Sigmoid colon (tissue), 7 donors: ENCODE data around the gene SPI1. TPM values are rescaled to one million over a fixed set of nuclear protein-coding genes. Genes with fewer than 3 reads are reported as not detected.
A peak's percentile ranks its signal among the peaks of the same experiment; 100 is the strongest.

ENCODE experiments used
- DNase-seq: peaks from one replicate; pipeline ENCODE4 v3.0.0-alpha.2; 2019
- H3K27ac ChIP-seq, 4 donors: fragments of 200-600 bp; sonication (generic); one replicate each; pipeline ENCODE4 v1.5.1; 2016 to 2019; ENCODE audit warnings: mild to moderate bottlenecking in 1 of 4
- H3K27me3 ChIP-seq, 3 donors: fragments of 200-600 bp; sonication (generic); one replicate each; pipeline ENCODE4 v1.5.1; 2019; ENCODE audit warnings: mild to moderate bottlenecking in 1 of 3
- H3K36me3 ChIP-seq, 4 donors: fragments of 200-600 bp; sonication (generic); one replicate each; pipeline ENCODE4 v1.5.1; 2016 to 2019
- H3K4me1 ChIP-seq, 4 donors: fragments of 200-600 bp; sonication (generic); one replicate each; pipeline ENCODE4 v1.5.1; 2017 to 2019
- H3K4me3 ChIP-seq, 4 donors: fragments of 200-600 bp; sonication (generic); one replicate each; pipeline ENCODE4 v1.5.1; 2017 to 2019; ENCODE audit warnings: mild to moderate bottlenecking in 2 of 4, moderate library complexity in 1 of 4
- H3K9me3 ChIP-seq, 4 donors: fragments of 200-600 bp in 3 of 4; sonication (generic) in 3 of 4; one replicate each; pipeline versions ENCODE4 v1.5.1 to v1.6.1; 2013 to 2019
- CTCF ChIP-seq, 4 experiments: fragments of 450-650 bp in 3 of 4; fragments of 200-600 bp in 1 of 4; IDR thresholded peaks; one replicate each; pipeline ENCODE4 v1.5.1; 2016 to 2019; ENCODE audit warnings: antibody characterized with exemption in 4 of 4, mild to moderate bottlenecking in 3 of 4, moderate library complexity in 2 of 4
- EP300 ChIP-seq, 4 donors: sonication (generic); formaldehyde crosslinking; IDR thresholded peaks; one replicate each; pipeline ENCODE4 v1.6.1; 2017; ENCODE audit warnings: antibody characterized with exemption in 4 of 4
- POLR2A ChIP-seq, 2 donors: fragments of 450-650 bp; IDR thresholded peaks; one replicate each; pipeline ENCODE4 v1.6.1; 2016; ENCODE audit warnings: antibody characterized with exemption in 2 of 2, mild to moderate bottlenecking in 2 of 2, moderate library complexity in 2 of 2
- POLR2AphosphoS5 ChIP-seq, 4 donors: sonication (generic); formaldehyde crosslinking; IDR thresholded peaks; one replicate each; pipeline ENCODE4 v1.6.1; 2017; ENCODE audit warnings: antibody characterized with exemption in 4 of 4
- WGBS, 2 donors: extraction: QIAGEN DNeasy Blood & Tissue Kit; methylation state at CpG; one replicate each; pipeline ENCODE4 v1.1.7; 2013; 5-methylcytosine and 5-hydroxymethylcytosine counted together
- intact Hi-C: fragments of 100-400 bp; cut with DNase I; formaldehyde crosslinking; loops from one replicate; pipeline ENCODE4 v1.15.1; 2023
- polyA plus RNA-seq, 3 donors: library from polyadenylated mRNA; stranded (reverse); fragments of 200-250 nt; gene quantifications; one replicate each; pipeline ENCODE4 v1.2.3, GENCODE V29; 2013
- total RNA-seq, 4 donors: library from RNA; depleted of rRNA; stranded (reverse); fragments of >200 nt; gene quantifications; one replicate each; pipeline ENCODE4 v1.1.0, GENCODE V29; 2016
- donor health status: healthy with polysubstance abuse.
- donor health status: Bipolar disorder and iron deficiency.
- donor health status: healthy.

SPI1 gene
- total and polyA plus RNA-seq, 7 donors, result 10.5 to 29.8 (median 19.7) TPM

DNA sequence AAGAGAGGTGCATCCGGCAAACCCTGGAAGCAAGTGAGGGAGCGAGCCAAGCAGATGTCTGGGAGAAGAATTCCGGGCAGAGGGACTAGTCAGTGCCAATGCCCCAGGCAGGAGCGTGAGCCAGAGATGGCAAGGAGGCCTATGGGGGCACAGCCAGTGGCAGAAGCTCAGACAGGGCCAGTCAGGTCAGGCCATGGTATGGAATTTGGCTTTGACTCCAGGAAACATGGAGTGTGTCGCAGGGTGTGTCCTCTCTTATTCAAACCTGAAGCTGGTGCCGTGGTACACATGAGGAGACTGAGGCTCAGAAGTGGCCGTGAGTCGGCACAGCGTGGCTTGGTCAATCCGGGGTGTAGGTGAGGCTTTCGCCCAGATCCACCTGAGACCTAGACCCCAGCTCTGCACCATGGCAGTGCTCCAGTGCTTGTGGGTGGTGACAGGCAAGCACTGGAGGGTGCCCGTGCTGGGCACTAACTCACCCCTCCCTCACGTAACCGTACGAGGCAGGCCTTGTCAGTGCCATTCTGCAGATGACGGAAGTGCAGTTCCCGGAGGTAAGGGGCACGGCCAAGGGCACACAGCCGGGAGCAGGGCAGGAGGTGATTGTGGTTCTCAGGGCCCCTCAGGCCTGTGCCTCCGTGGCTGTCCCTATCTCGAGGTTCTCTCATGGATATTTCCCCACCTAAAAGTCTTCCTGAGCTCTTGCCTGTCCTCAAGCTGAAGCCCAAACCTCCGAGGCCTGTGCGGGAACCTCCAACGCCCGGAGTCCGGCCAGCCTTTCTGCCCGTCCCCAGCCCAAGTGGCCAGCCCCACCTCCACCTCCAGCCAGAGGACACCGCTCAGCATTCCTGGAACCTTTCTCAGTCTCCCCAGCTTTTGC, 10.6 kb upstream of the SPI1 start:
- no peaks in the 10 kb centered on the region for H3K4me1 ChIP-seq
- no peaks in the 10 kb centered on the region for H3K36me3 ChIP-seq
- peak overlapping the region in 1 of 4 donors; percentile 20 for H3K27ac ChIP-seq
- no peaks in the 10 kb centered on the region for H3K27me3 ChIP-seq
- no peak for TF ChIP-seq EP300 (IDR thresholded peaks at IDR 0.05)
- TF ChIP-seq POLR2AphosphoS5 (IDR thresholded peaks at IDR 0.05), result no peak
- no peak for TF ChIP-seq CTCF (IDR thresholded peaks at IDR 0.05)
- TF ChIP-seq POLR2A (IDR thresholded peaks at IDR 0.05), result no peak
- no peak overlapping the region for H3K4me3 ChIP-seq
- no peaks in the 10 kb centered on the region for H3K9me3 ChIP-seq
- intact Hi-C loops, result no loop called here
- 87 to 92% methylated on average over 28 of the region's 28 CpGs for WGBS, 2 donors
- no peak for DNase-seq

GRCh38 chr11:47387944-47388696, 9.8 kb upstream of the SPI1 start:
- Histone ChIP-seq H3K27ac (peak overlapping the region in 1 of 4 donors; percentile 17), H3K4me1 (no peaks in the 10 kb centered on the region), H3K9me3 (no peaks in the 10 kb centered on the region), H3K36me3 (no peaks in the 10 kb centered on the region), H3K27me3 (no peaks in the 10 kb centered on the region), H3K4me3 (no peak overlapping the region)
- intact Hi-C loops, result no loop called here
- DNase-seq, result no peak
- TF ChIP-seq EP300 (IDR thresholded peaks at IDR 0.05) (no peak), POLR2AphosphoS5 (IDR thresholded peaks at IDR 0.05) (no peak), CTCF (IDR thresholded peaks at IDR 0.05) (no peak), POLR2A (IDR thresholded peaks at IDR 0.05) (no peak)
- 73 to 79% methylated on average over 13 of the region's 13 CpGs for WGBS, 2 donors

- H3K4me3 ChIP-seq, result no peak overlapping the region
- no peaks in the 10 kb centered on the region for H3K9me3 ChIP-seq
- no peak for TF ChIP-seq EP300 (IDR thresholded peaks at IDR 0.05)
- TF ChIP-seq CTCF (IDR thresholded peaks at IDR 0.05), result no peak
- TF ChIP-seq POLR2AphosphoS5 (IDR thresholded peaks at IDR 0.05), result no peak
- no peak for TF ChIP-seq POLR2A (IDR thresholded peaks at IDR 0.05)
- WGBS, 2 donors, result 94% methylated on average over 4 of the region's 4 CpGs
- no peak for DNase-seq
- no peaks in the 10 kb centered on the region for H3K27me3 ChIP-seq
- H3K4me1 ChIP-seq, result no peaks in the 10 kb centered on the region
- no peak overlapping the region for H3K27ac ChIP-seq
- intact Hi-C loops, result no loop called here
- H3K36me3 ChIP-seq, result no peaks in the 10 kb centered on the region
These were observed 6.2 kb upstream of the SPI1 start for GRCh38 chr11:47384498-47384897.

DNA sequence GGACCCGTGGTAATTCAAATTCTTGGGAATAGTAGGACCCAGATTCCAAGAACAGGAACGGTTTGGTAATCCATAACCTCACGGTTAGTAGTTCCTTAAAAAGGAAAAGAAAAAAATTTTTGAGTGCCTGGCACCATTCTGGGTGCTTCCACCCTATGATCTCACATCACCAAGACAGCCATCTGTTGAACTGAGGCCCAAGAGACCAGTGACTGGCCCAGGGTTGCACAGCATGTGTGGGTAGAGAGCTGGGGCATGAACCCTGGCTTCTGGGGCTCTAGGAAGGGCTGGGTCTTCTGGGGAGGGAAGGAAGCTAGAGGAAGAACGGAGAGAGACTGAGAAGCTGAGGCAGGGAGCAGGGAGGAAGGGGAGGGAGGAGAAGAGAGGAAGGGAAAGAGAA, 4.7 kb upstream of the SPI1 start:
- no peak for TF ChIP-seq EP300 (IDR thresholded peaks at IDR 0.05)
- no peak for TF ChIP-seq POLR2A (IDR thresholded peaks at IDR 0.05)
- no peak for TF ChIP-seq CTCF (IDR thresholded peaks at IDR 0.05)
- TF ChIP-seq POLR2AphosphoS5 (IDR thresholded peaks at IDR 0.05), result no peak
- Histone ChIP-seq H3K27me3 (no peaks in the 10 kb centered on the region), H3K4me1 (no peaks in the 10 kb centered on the region), H3K4me3 (no peak overlapping the region), H3K36me3 (no peaks in the 10 kb centered on the region), H3K27ac (no peak overlapping the region), H3K9me3 (no peaks in the 10 kb centered on the region)
- DNase-seq, result no peak
- WGBS, 2 donors, result 73 to 83% methylated on average over 4 of the region's 4 CpGs
- intact Hi-C loops, result no loop called here
